OCI-LY3 (cell line): Measurements from ENCODE around the gene ARVCF.

Experiments used
- H2AFZ ChIP-seq: fragments of 200-600, 300-600 bp; shearing (Covaris generic); 2 replicates; pipeline ENCODE4 v1.6.0; 2014; ENCODE audit warnings: antibody characterized with exemption, low read depth, low read length
- H3K27ac ChIP-seq: fragments of 200-600, 300-600 bp; sonication (generic); 2 replicates; pipeline ENCODE4 v1.5.1; 2014; ENCODE audit warnings: mild to moderate bottlenecking, low read length, moderate library complexity, mixed read lengths
- H3K27me3 ChIP-seq: fragments of 200-600, 300-600 bp; sonication (generic); 2 replicates; pipeline ENCODE4 v1.6.1; 2014; ENCODE audit warnings: low read depth, low read length, mixed read lengths
- H3K36me3 ChIP-seq: fragments of 200-600, 300-600 bp; sonication (generic); replicated peaks from 2 replicates; pipeline ENCODE3; 2014; ENCODE audit warnings: low read depth, low read length, mixed read lengths
- H3K4me1 ChIP-seq: fragments of 300-600, 200-600 bp; sonication (generic); 2 replicates; pipeline ENCODE4 v1.6.1; 2014; ENCODE audit warnings: low read length, mixed read lengths
- H3K4me2 ChIP-seq: fragments of 200-600, 300-600 bp; sonication (generic); 2 replicates; pipeline ENCODE4 v1.6.1; 2014; ENCODE audit warnings: low read length, mixed read lengths
- H3K4me3 ChIP-seq: fragments of 300-600, 200-600 bp; sonication (generic); 2 replicates; pipeline ENCODE4 v1.5.1; 2014; ENCODE audit warnings: antibody characterized with exemption, mild to moderate bottlenecking, low read length, moderate library complexity
- H3K79me2 ChIP-seq: fragments of 300-600, 200-600 bp; shearing (Covaris generic); 2 replicates; pipeline ENCODE4 v1.6.1; 2014; ENCODE audit warnings: mild to moderate bottlenecking, low read length, mixed read lengths
- H3K9ac ChIP-seq: fragments of 300-600, 200-600 bp; shearing (Covaris generic); 2 replicates; pipeline ENCODE4 v1.6.0; 2014; ENCODE audit warnings: mild to moderate bottlenecking, low read length, moderate library complexity
- H3K9me3 ChIP-seq: fragments of 200-600, 300-600 bp; shearing (Covaris generic); 2 replicates; pipeline ENCODE4 v1.6.1; 2014; ENCODE audit warnings: low read length, mixed read lengths; ENCODE audit not compliant: insufficient read depth
- H4K20me1 ChIP-seq: fragments of 200-600, 300-600 bp; sonication (generic); 2 replicates; pipeline ENCODE4 v1.6.1; 2016; ENCODE audit warnings: low read length, mixed read lengths; ENCODE audit not compliant: insufficient read depth
- CTCF ChIP-seq: fragments of 200-600, 300-600 bp; sonication (generic); IDR thresholded peaks from 2 replicates; pipeline ENCODE4 v1.5.1; 2014; ENCODE audit warnings: antibody characterized with exemption, low read length, low read depth
- EZH2phosphoT487 ChIP-seq: fragments of 200-600 bp; shearing (Covaris generic); IDR thresholded peaks from 2 replicates; pipeline ENCODE4 v1.6.1; 2018; ENCODE audit warnings: antibody characterized with exemption, mixed run types, low read depth

The ARVCF gene

GRCh38 chr22:19941365-19942082 is 75.1 kb downstream of the ARVCF start, which contains the start of the genes COMT and TXNRD2:
COMT (plus strand) TSS chr22:19941772; CDS start chr22:19962527, 20,755 bp downstream.
TXNRD2 (minus strand) TSS chr22:19941818; CDS start chr22:19941803, 15 bp downstream.
- Histone ChIP-seq H3K9ac (peak within 1 kb of the TSS; percentile 99), H3K4me3 (peak within 1 kb of the TSS; percentile 91), H4K20me1 (no peaks in the 10 kb centered on the region), H3K36me3 (peaks cover 11% of the 10 kb centered on the region), H3K27ac (peak within 1 kb of the TSS; percentile 72), H2AFZ (peak within 1 kb of the TSS; percentile 48; the same call in 1 of the 2 replicates), H3K79me2 (peaks cover 63% of the 10 kb centered on the region), H3K9me3 (no peaks in the 10 kb centered on the region), H3K4me1 (peaks cover 18% of the 10 kb centered on the region), H3K4me2 (peak within 1 kb of the TSS; percentile 98), H3K27me3 (no peaks in the 10 kb centered on the region)
- TF ChIP-seq EZH2phosphoT487 (no peak), CTCF (no peak)

- H2AFZ ChIP-seq: peak overlapping the region; percentile 48; the same call in 1 of the 2 replicates
- H4K20me1 ChIP-seq: no peaks in the 10 kb centered on the region
- H3K4me3 ChIP-seq: peak overlapping the region; percentile 91
- H3K27me3 ChIP-seq: no peaks in the 10 kb centered on the region
- H3K4me1 ChIP-seq: peaks cover 18% of the 10 kb centered on the region
- peak overlapping the region; percentile 99 for H3K9ac ChIP-seq
- H3K79me2 ChIP-seq: peaks cover 56% of the 10 kb centered on the region
- no peaks in the 10 kb centered on the region for H3K9me3 ChIP-seq
- peak overlapping the region; percentile 72 for H3K27ac ChIP-seq
- H3K4me2 ChIP-seq: peak overlapping the region; percentile 98
- TF ChIP-seq EZH2phosphoT487: no peak
- TF ChIP-seq CTCF: no peak
- peaks cover 14% of the 10 kb centered on the region for H3K36me3 ChIP-seq
These were observed 75.9 kb downstream of the ARVCF start for GRCh38 chr22:19940536-19941364.

GRCh38 chr22:19937616-19938473 is 78.8 kb downstream of the ARVCF start:
- Histone ChIP-seq H3K4me2 (no peak overlapping the region), H2AFZ (no peak overlapping the region), H3K4me3 (no peak overlapping the region), H3K9ac (no peak overlapping the region), H3K27ac (no peak overlapping the region), H3K79me2 (peaks cover 27% of the 10 kb centered on the region), H3K27me3 (no peaks in the 10 kb centered on the region), H4K20me1 (no peaks in the 10 kb centered on the region; the same call in 1 of the 2 replicates), H3K36me3 (peaks cover 4% of the 10 kb centered on the region), H3K9me3 (no peaks in the 10 kb centered on the region), H3K4me1 (peaks cover 9% of the 10 kb centered on the region)
- TF ChIP-seq EZH2phosphoT487 (no peak), CTCF (no peak)
